Keratinocyte (primary cell): Measurements from ENCODE around the gene TROAP. TPM values are rescaled to one million over a fixed set of nuclear protein-coding genes. Genes with fewer than 3 reads are reported as not detected.

Experiments
- DNase-seq: peaks from one replicate; pipeline ENCODE4 v3.0.0-alpha.2; 2011; ENCODE audit warnings: low read depth, missing footprints, low spot score
- FAIRE-seq: peaks from 2 replicates; lab custom pipeline; 2011; peaks lifted over from hg19 to GRCh38; lab: Jason Lieb, UNC
- H2AFZ ChIP-seq: 2 replicates; pipeline ENCODE4 v1.6.0; 2012; ENCODE audit warnings: low read length, control low read depth, inconsistent platforms; ENCODE audit not compliant: control insufficient read depth
- H3K27ac ChIP-seq: 2 replicates; pipeline ENCODE4 v1.5.1; 2011; ENCODE audit warnings: low read length; ENCODE audit not compliant: control insufficient read depth, insufficient read depth
- H3K27me3 ChIP-seq: 3 replicates; pipeline ENCODE4 v1.6.0; 2011; ENCODE audit warnings: low read length; ENCODE audit not compliant: control insufficient read depth, insufficient read depth; ENCODE audit errors: extremely low read depth
- H3K36me3 ChIP-seq, 2 experiments: 2 replicates in 1 of 2; 3 replicates in 1 of 2; pipeline ENCODE4 v1.5.1; 2011; ENCODE audit warnings: low read length in 2 of 2, mild to moderate bottlenecking in 1 of 2; ENCODE audit not compliant: control insufficient read depth in 2 of 2, insufficient read depth in 2 of 2; ENCODE audit errors: extremely low read depth in 1 of 2
- H3K4me1 ChIP-seq: 3 replicates; pipeline ENCODE4 v1.5.1; 2011; ENCODE audit warnings: low read length; ENCODE audit not compliant: control insufficient read depth, insufficient read depth; ENCODE audit errors: extremely low read depth
- H3K4me2 ChIP-seq: 3 replicates; pipeline ENCODE4 v1.6.0; 2011; ENCODE audit warnings: low read depth, low read length; ENCODE audit not compliant: control insufficient read depth, insufficient read depth; ENCODE audit errors: extremely low read depth
- H3K4me3 ChIP-seq, 3 experiments: fragments of 200-600 bp in 1 of 3; sonication (generic) in 1 of 3; 2 replicates in 2 of 3; 3 replicates in 1 of 3; pipeline ENCODE4 v1.5.1; 2011 to 2016; ENCODE audit warnings: low read length in 3 of 3, mild to moderate bottlenecking in 3 of 3, control low read depth in 2 of 3, inconsistent platforms in 1 of 3, low read depth in 1 of 3, mixed read lengths in 1 of 3, mixed run types in 1 of 3, moderate library complexity in 1 of 3; ENCODE audit not compliant: control insufficient read depth in 2 of 3, insufficient read depth in 2 of 3; ENCODE audit errors: extremely low read depth in 1 of 3
- H3K79me2 ChIP-seq: 2 replicates; pipeline ENCODE4 v1.6.0; 2012; ENCODE audit warnings: low read length; ENCODE audit not compliant: control insufficient read depth, insufficient read depth
- H3K9ac ChIP-seq: 3 replicates; pipeline ENCODE4 v1.6.0; 2011; ENCODE audit warnings: low read length; ENCODE audit not compliant: control insufficient read depth, insufficient read depth; ENCODE audit errors: extremely low read depth
- H3K9me1 ChIP-seq: 3 replicates; pipeline ENCODE4 v1.6.0; 2011; ENCODE audit warnings: low read length; ENCODE audit not compliant: control insufficient read depth, insufficient read depth; ENCODE audit errors: extremely low read depth
- H3K9me3 ChIP-seq: 2 replicates; pipeline ENCODE4 v1.5.1; 2012; ENCODE audit warnings: low read depth, low read length; ENCODE audit not compliant: control insufficient read depth
- H4K20me1 ChIP-seq: 3 replicates; pipeline ENCODE4 v1.6.0; 2011; ENCODE audit warnings: low read length; ENCODE audit not compliant: control insufficient read depth, insufficient read depth; ENCODE audit errors: extremely low read depth
- CTCF ChIP-seq, 3 experiments: IDR thresholded peaks in 1 of 3; conservative IDR thresholded peaks in 1 of 3; optimal IDR thresholded peaks in 1 of 3; 2 replicates in 2 of 3; 3 replicates in 1 of 3; pipeline versions ENCODE3 to v1.5.1; 2011; ENCODE audit warnings: low read length in 3 of 3, mild to moderate bottlenecking in 3 of 3, moderate library complexity in 2 of 3, control low read depth in 1 of 3, inconsistent platforms in 1 of 3; ENCODE audit not compliant: insufficient read depth in 2 of 3; ENCODE audit errors: extremely low read depth in 1 of 3
- EZH2 ChIP-seq: IDR thresholded peaks from one replicate; pipeline ENCODE4 v1.6.1; 2012; ENCODE audit warnings: inconsistent platforms, mild to moderate bottlenecking, low read length, moderate library complexity
- dilution Hi-C: fragments of 300-500 bp; cut with MboI; formaldehyde crosslinking; loops from one replicate; pipeline ENCODE4 v1.7.0; 2020; ENCODE audit warnings: low sequenced_read_pairs; ENCODE audit not compliant: extremely low pct_ligation_motif_present
- polyA plus RNA-seq, 5 experiments: library from polyadenylated mRNA; depleted of rRNA in 3 of 5; stranded (reverse) in 3 of 5; stranded (forward) in 1 of 5; unstranded in 1 of 5; fragments of >200 nt; gene quantifications; 1 replicate in 1 of 5; 2 replicates in 3 of 5; 3 replicates in 1 of 5; pipeline versions ENCODE4 v1.2.1 to v1.2.3, GENCODE V29; 2011 to 2012; ENCODE audit warnings: missing spikeins in 2 of 5, low read depth in 1 of 5, low replicate concordance in 1 of 5

TROAP gene
- polyA plus RNA-seq, 1 donor (not counting 4 experiments of a cell fraction or from before 2014, with no cell fraction given): 14.1 TPM

- H3K9me3 ChIP-seq: no peaks in the 10 kb centered on the region
- no peak overlapping the region for H3K27ac ChIP-seq
- peaks cover 7% of the 10 kb centered on the region for H3K79me2 ChIP-seq
- DNase-seq (no peak), FAIRE-seq (no peak)
- no peak for TF ChIP-seq EZH2
- no peak for TF ChIP-seq CTCF (optimal IDR thresholded peaks at IDR 0.05 in 1 of 3, IDR thresholded peaks at IDR 0.05 in 1 of 3, conservative IDR thresholded peaks at IDR 0.05 in 1 of 3; ENCODE audit: extremely low read depth in 1 of 3, insufficient read depth in 2 of 3, low read length in 3 of 3)
- peaks cover 11% of the 10 kb centered on the region for H3K4me1 ChIP-seq
- H3K9ac ChIP-seq: no peak overlapping the region
- peaks cover 2 to 19% of the 10 kb centered on the region in 2 experiments for H3K36me3 ChIP-seq
- no peaks in the 10 kb centered on the region for H4K20me1 ChIP-seq
- H3K4me3 ChIP-seq: no peak overlapping the region
- no peaks in the 10 kb centered on the region for H3K27me3 ChIP-seq
- dilution Hi-C loops: no loop called here
- H2AFZ ChIP-seq: no peak overlapping the region
- no peaks in the 10 kb centered on the region for H3K9me1 ChIP-seq
- no peak overlapping the region for H3K4me2 ChIP-seq
Measured at GRCh38 chr12:49325606-49326005, 2.6 kb downstream of the TROAP start.

DNA sequence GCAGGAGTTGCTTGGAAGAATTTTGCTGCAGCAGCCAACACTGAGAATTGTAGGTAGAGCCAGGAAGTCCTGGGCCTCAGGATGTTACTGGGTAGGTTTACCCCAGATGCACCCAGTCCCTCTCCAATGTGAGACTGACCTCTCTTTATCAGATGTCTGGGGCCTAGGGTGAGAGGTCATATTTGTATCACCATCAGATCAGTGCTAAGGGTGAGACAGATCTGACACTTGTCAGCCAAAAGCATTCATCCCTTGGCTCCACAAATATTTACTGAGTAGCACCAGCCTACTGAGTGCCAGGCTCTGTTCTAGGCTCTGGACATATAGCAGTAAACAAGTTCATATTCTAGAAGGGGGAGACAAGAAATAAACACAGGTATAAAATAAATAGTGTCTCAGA lies 4.3 kb downstream of the TROAP start:
- Histone ChIP-seq H4K20me1 (no peaks in the 10 kb centered on the region), H3K9me1 (no peaks in the 10 kb centered on the region), H3K4me2 (no peak overlapping the region), H3K36me3 (peaks cover 2 to 26% of the 10 kb centered on the region in 2 experiments), H3K79me2 (peaks cover 7% of the 10 kb centered on the region), H3K9ac (no peak overlapping the region), H3K9me3 (no peaks in the 10 kb centered on the region), H3K4me3 (no peak overlapping the region), H3K4me1 (peaks cover 8% of the 10 kb centered on the region), H2AFZ (no peak overlapping the region), H3K27ac (no peak overlapping the region), H3K27me3 (no peaks in the 10 kb centered on the region)
- dilution Hi-C loops: no loop called here
- FAIRE-seq: no peak
- no peak for DNase-seq
- TF ChIP-seq EZH2 (no peak), CTCF (optimal IDR thresholded peaks at IDR 0.05 in 1 of 3, IDR thresholded peaks at IDR 0.05 in 1 of 3, conservative IDR thresholded peaks at IDR 0.05 in 1 of 3; ENCODE audit: extremely low read depth in 1 of 3, insufficient read depth in 2 of 3, low read length in 3 of 3) (no peak)
